ENCODE measurements around the gene PAQR4. TPM values are rescaled to one million over a fixed set of nuclear protein-coding genes. Genes with fewer than 3 reads are reported as not detected.
A peak's percentile ranks its signal among the peaks of the same experiment; 100 is the strongest.

The PAQR4 gene
- total RNA-seq, 2 donors from 2014 or later = 30.5 to 32.0 TPM

DNA sequence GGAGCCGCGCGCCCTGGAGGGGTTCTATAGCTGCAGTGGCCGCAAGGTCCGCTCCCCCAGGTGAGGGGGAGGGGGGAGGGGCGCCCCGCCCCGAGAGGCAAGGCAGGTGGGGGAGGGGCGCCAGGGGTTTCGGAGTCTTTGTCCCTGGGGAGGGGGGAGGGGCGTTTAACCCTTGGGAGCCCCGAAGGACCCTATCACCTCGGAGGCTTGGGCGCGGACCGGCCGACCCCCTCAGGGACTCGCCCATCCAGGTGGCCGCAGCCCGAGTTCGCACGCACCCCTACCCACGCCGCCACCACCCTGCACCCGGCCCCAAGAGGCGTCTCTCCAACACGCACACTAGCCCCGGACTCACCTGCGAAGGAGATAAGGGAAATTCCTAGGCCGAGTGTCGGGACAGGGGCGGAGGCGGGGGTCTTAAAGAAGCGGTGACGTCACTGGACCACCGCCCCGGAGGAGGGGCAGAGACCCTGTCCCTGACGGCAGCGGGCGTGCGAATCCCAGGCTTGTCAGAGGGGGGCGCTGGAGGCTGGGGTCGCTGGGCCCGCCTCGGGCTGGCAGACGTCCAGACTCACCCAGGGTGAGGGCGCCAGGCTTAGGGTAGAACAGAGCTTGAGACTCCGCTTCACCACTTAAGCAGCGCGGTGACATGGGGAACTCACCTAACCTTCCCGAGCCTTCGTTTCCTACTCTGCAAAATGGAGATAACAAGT, 48.8 kb downstream of the PAQR4 start, which contains the start of gene CLDN6:
Gene CLDN6, minus strand, starts transcription at position 390 of the 713 bp plus-strand sequence. CDS start 2,162 bp downstream, outside the sequence.
- Mint-ChIP-seq H3K36me3 (ENCODE audit: low read depth) (peaks cover 25% of the 10 kb centered on the region), H3K27ac (peak within 1 kb of the TSS; percentile 99), H3K4me1 (peaks cover 47% of the 10 kb centered on the region), H3K9me3 (no peaks in the 10 kb centered on the region), H3K27me3 (ENCODE audit: insufficient read depth) (peaks cover 7% of the 10 kb centered on the region), H3K4me3 (peak within 1 kb of the TSS; percentile 88)
- H3K9me3 ChIP-seq (ENCODE audit: control insufficient read depth, low read length) = no peaks in the 10 kb centered on the region
- H3K36me3 ChIP-seq (ENCODE audit: control insufficient read depth, insufficient read depth, low read length) = peaks cover 25% of the 10 kb centered on the region
- 2% methylated on average over 9 to 49 of the region's 52 CpGs for WGBS, 2 experiments (ENCODE audit: insufficient coverage in 1 of 2, insufficient read length in 1 of 2)
- H3K27me3 ChIP-seq (ENCODE audit: control insufficient read depth, insufficient read depth, low read length, poor library complexity, severe bottlenecking) = no peaks in the 10 kb centered on the region
- DNase-seq = peak; percentile 100
- H3K27ac ChIP-seq (ENCODE audit: low read depth, low read length) = peak within 1 kb of the TSS; percentile 82
- TF ChIP-seq, protein P1, sequence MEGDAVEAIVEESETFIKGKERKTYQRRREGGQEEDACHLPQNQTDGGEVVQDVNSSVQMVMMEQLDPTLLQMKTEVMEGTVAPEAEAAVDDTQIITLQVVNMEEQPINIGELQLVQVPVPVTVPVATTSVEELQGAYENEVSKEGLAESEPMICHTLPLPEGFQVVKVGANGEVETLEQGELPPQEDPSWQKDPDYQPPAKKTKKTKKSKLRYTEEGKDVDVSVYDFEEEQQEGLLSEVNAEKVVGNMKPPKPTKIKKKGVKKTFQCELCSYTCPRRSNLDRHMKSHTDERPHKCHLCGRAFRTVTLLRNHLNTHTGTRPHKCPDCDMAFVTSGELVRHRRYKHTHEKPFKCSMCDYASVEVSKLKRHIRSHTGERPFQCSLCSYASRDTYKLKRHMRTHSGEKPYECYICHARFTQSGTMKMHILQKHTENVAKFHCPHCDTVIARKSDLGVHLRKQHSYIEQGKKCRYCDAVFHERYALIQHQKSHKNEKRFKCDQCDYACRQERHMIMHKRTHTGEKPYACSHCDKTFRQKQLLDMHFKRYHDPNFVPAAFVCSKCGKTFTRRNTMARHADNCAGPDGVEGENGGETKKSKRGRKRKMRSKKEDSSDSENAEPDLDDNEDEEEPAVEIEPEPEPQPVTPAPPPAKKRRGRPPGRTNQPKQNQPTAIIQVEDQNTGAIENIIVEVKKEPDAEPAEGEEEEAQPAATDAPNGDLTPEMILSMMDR (conservative IDR thresholded peaks at IDR 0.05) = peak; percentile 91
- peak within 1 kb of the TSS; percentile 93 for H3K9ac ChIP-seq (ENCODE audit: extremely low read depth, low read length, poor library complexity, severe bottlenecking)
- peaks cover 11% of the 10 kb centered on the region for H3K4me1 ChIP-seq (ENCODE audit: control insufficient read depth, insufficient read depth, low read length)
- peak within 1 kb of the TSS; percentile 97 for H3K4me3 ChIP-seq (ENCODE audit: low read length)

DNA sequence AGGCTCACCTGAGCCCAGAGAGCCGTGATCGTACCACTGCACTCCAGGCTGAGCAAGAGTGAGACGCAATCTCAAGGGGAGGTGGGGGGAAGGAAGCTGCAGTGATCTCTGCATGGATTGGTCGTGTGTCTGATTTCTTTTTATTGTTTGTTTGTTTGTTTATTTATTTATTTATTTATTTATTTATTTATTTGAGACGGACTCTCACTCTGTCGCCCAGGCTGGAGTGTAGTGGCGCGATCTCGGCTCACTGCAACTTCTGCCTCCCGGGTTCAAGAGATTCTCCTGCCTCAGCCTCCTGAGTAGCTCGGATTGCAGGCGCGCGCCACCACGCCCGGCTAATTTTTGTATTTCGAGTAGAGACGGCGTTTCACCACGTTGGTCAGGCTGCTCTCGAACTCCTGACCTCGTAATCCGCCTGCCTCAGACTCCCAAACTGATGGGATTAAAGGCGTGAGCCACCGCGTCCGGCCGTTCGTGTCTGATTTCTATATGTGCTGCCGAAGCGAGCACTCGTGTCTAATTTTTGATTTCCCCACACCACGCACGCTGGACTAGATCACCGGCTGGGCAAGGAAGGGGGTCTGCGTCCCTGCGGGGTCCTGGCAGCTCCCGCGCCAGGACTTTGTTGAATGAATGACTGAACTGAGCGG, 50.6 kb downstream of the PAQR4 start:
- Mint-ChIP-seq H3K36me3 (ENCODE audit: low read depth) (peaks cover 24% of the 10 kb centered on the region), H3K9me3 (no peaks in the 10 kb centered on the region), H3K4me3 (peak overlapping the region; percentile 83), H3K27me3 (ENCODE audit: insufficient read depth) (no peaks in the 10 kb centered on the region), H3K4me1 (peaks cover 38% of the 10 kb centered on the region), H3K27ac (peak overlapping the region; percentile 99)
- Histone ChIP-seq H3K27ac (ENCODE audit: low read depth, low read length) (no peak overlapping the region), H3K4me3 (ENCODE audit: low read length) (peak overlapping the region; percentile 97), H3K4me1 (ENCODE audit: control insufficient read depth, insufficient read depth, low read length) (peaks cover 12% of the 10 kb centered on the region), H3K9me3 (ENCODE audit: control insufficient read depth, low read length) (no peaks in the 10 kb centered on the region), H3K27me3 (ENCODE audit: control insufficient read depth, insufficient read depth, low read length, poor library complexity, severe bottlenecking) (no peaks in the 10 kb centered on the region), H3K36me3 (ENCODE audit: control insufficient read depth, insufficient read depth, low read length) (peaks cover 24% of the 10 kb centered on the region), H3K9ac (ENCODE audit: extremely low read depth, low read length, poor library complexity, severe bottlenecking) (no peak overlapping the region)
- 48 to 49% methylated on average over 32 to 39 of the region's 40 CpGs for WGBS, 2 experiments (ENCODE audit: insufficient coverage in 1 of 2, insufficient read length in 1 of 2)
- DNase-seq = no peak
- TF ChIP-seq, protein P1 (conservative IDR thresholded peaks at IDR 0.05) = no peak

DNA sequence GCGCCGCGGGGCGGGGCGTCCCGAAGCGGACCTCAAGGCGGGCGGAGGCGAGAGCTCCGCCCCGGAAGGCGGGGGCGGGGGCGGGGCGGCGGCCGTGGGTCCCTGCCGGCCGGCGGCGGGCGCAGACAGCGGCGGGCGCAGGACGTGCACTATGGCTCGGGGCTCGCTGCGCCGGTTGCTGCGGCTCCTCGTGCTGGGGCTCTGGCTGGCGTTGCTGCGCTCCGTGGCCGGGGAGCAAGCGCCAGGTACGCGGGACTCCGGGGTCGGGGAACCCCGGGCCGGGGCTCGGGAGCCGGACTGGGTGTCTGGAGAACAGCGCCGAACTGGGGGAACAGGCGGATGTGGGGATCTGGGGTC, 51.1 kb downstream of the PAQR4 start, which contains the start of gene TNFRSF12A:
Gene TNFRSF12A, plus strand, starts transcription at position 122 of the 357 bp plus-strand sequence. Its CDS starts 30 bp downstream, at position 152.
- 0% methylated on average over 5 to 49 of the region's 49 CpGs for WGBS, 2 experiments (ENCODE audit: insufficient coverage in 1 of 2, insufficient read length in 1 of 2)
- H3K4me3 ChIP-seq (ENCODE audit: low read length) = peak within 1 kb of the TSS; percentile 97
- peaks cover 12% of the 10 kb centered on the region for H3K4me1 ChIP-seq (ENCODE audit: control insufficient read depth, insufficient read depth, low read length)
- Mint-ChIP-seq H3K27ac (peak within 1 kb of the TSS; percentile 99), H3K4me1 (peaks cover 33% of the 10 kb centered on the region), H3K27me3 (ENCODE audit: insufficient read depth) (no peaks in the 10 kb centered on the region), H3K36me3 (ENCODE audit: low read depth) (peaks cover 19% of the 10 kb centered on the region), H3K4me3 (peak within 1 kb of the TSS; percentile 83), H3K9me3 (no peaks in the 10 kb centered on the region)
- TF ChIP-seq, protein P1 (conservative IDR thresholded peaks at IDR 0.05) = peak; percentile 29
- DNase-seq = peak; percentile 91
- H3K9ac ChIP-seq (ENCODE audit: extremely low read depth, low read length, poor library complexity, severe bottlenecking) = peak within 1 kb of the TSS; percentile 99
- H3K9me3 ChIP-seq (ENCODE audit: control insufficient read depth, low read length) = no peaks in the 10 kb centered on the region
- H3K27ac ChIP-seq (ENCODE audit: low read depth, low read length) = peak within 1 kb of the TSS; percentile 95
- H3K27me3 ChIP-seq (ENCODE audit: control insufficient read depth, insufficient read depth, low read length, poor library complexity, severe bottlenecking) = no peaks in the 10 kb centered on the region
- peaks cover 19% of the 10 kb centered on the region for H3K36me3 ChIP-seq (ENCODE audit: control insufficient read depth, insufficient read depth, low read length)

All from endodermal cell (in vitro differentiated cells).